Fibroblast of lung (primary cell): Measurements from ENCODE around the gene SPO11. TPM values are rescaled to one million over a fixed set of nuclear protein-coding genes. Genes with fewer than 3 reads are reported as not detected.

Experiments
- DNase-seq, 2 donors: peaks; one replicate each; pipeline versions ENCODE4 v3.0.0 to v3.0.0-alpha.2; 2010; ENCODE audit warnings: low read depth in 2 of 2
- H2AFZ ChIP-seq: 2 replicates; pipeline ENCODE4 v1.5.1; 2012; ENCODE audit warnings: low read length, control low read depth, inconsistent platforms
- H3K27ac ChIP-seq: 2 replicates; pipeline ENCODE4 v1.5.1; 2011; ENCODE audit warnings: low read length, control low read depth; ENCODE audit not compliant: insufficient read depth
- H3K27me3 ChIP-seq: 2 replicates; pipeline ENCODE4 v1.5.1; 2011; ENCODE audit warnings: mild to moderate bottlenecking, low read length; ENCODE audit not compliant: control insufficient read depth, insufficient read depth
- H3K36me3 ChIP-seq: 2 replicates; pipeline ENCODE4 v1.5.1; 2011; ENCODE audit warnings: low read length; ENCODE audit not compliant: control insufficient read depth, insufficient read depth
- H3K4me1 ChIP-seq: 2 replicates; pipeline ENCODE4 v1.5.1; 2011; ENCODE audit warnings: low read length; ENCODE audit not compliant: control insufficient read depth, insufficient read depth; ENCODE audit errors: extremely low read depth
- H3K4me2 ChIP-seq: 2 replicates; pipeline ENCODE4 v1.5.1; 2011; ENCODE audit warnings: low read length, control low read depth; ENCODE audit not compliant: insufficient read depth; ENCODE audit errors: extremely low read depth
- H3K4me3 ChIP-seq, 4 experiments: fragments of 200-600 bp in 1 of 4; sonication (generic) in 1 of 4; replicated peaks in 1 of 4; 2 replicates each; pipeline ENCODE4 v1.5.1; 2011 to 2016; ENCODE audit warnings: low read length in 4 of 4, low read depth in 3 of 4, mild to moderate bottlenecking in 3 of 4, control low read depth in 2 of 4, inconsistent platforms in 1 of 4, mixed read lengths in 1 of 4; ENCODE audit not compliant: insufficient read depth in 1 of 4; ENCODE audit errors: control extremely low read depth in 1 of 4
- H3K79me2 ChIP-seq: 2 replicates; pipeline ENCODE4 v1.5.1; 2012; ENCODE audit warnings: mild to moderate bottlenecking, low read length, inconsistent platforms; ENCODE audit not compliant: control insufficient read depth, insufficient read depth
- H3K9ac ChIP-seq: 2 replicates; pipeline ENCODE4 v1.5.1; 2011; ENCODE audit warnings: mild to moderate bottlenecking, low read length, control low read depth; ENCODE audit not compliant: insufficient read depth
- H3K9me3 ChIP-seq: 2 replicates; pipeline ENCODE4 v1.5.1; 2012; ENCODE audit warnings: low read depth, low read length; ENCODE audit not compliant: control insufficient read depth, insufficient read depth
- H4K20me1 ChIP-seq: 2 replicates; pipeline ENCODE4 v1.5.1; 2011; ENCODE audit warnings: low read length; ENCODE audit not compliant: control insufficient read depth, insufficient read depth; ENCODE audit errors: extremely low read depth
- EZH2 ChIP-seq: IDR thresholded peaks from 2 replicates; pipeline ENCODE4 v1.5.1; 2012; ENCODE audit warnings: low read length, control low read depth, mild to moderate bottlenecking; ENCODE audit errors: missing control alignments
- polyA plus RNA-seq, 2 donors: library from polyadenylated mRNA; depleted of rRNA in 1 of 2; stranded (reverse) in 1 of 2; unstranded in 1 of 2; fragments of >200 nt; gene quantifications; 2 replicates each; pipeline ENCODE4 v1.2.1, GENCODE V29; 2011 to 2012; ENCODE audit warnings: missing spikeins in 1 of 2
- total RNA-seq: library from RNA; depleted of rRNA; stranded (reverse); fragments of >200 nt; gene quantifications from 2 replicates; pipeline ENCODE4 v1.2.1, GENCODE V29; 2014
- TF ChIP-seq, protein P1 (sequence below), 2 donors: IDR thresholded peaks in 1 of 2; conservative IDR thresholded peaks in 1 of 2; 1 replicate in 1 of 2; 2 replicates in 1 of 2; pipeline ENCODE4 v1.5.1; 2011 to 2012; ENCODE audit warnings: low read length in 2 of 2, control low read depth in 1 of 2, inconsistent platforms in 1 of 2, low read depth in 1 of 2, mild to moderate bottlenecking in 1 of 2

The SPO11 gene
- total and polyA plus RNA-seq, 2 donors (not counting 1 experiment from before 2014, with no cell fraction given): not detected

DNA sequence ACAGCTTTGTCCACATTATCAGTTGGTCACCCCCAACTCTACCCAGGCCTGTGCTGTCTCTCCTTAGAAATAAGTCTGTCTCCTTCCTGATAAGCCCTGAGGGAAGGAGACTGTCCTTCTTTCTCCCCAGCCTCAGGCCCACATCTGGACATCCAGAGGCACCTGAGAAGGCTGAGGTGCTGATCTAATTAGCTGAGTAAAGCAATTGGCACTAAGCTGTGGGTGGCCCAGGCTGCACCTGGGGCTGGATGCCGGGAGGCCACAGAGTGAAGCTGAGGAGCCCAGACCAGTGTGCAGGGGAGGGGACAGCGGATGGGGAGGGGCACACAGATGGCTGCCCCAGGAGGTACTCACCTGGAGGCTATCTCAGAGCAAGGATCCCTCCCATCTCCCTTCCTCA is 37.0 kb upstream of the SPO11 start:
- no peaks in the 10 kb centered on the region for H3K79me2 ChIP-seq
- H2AFZ ChIP-seq: no peak overlapping the region
- no peak overlapping the region for H3K9ac ChIP-seq
- TF ChIP-seq, protein P1, sequence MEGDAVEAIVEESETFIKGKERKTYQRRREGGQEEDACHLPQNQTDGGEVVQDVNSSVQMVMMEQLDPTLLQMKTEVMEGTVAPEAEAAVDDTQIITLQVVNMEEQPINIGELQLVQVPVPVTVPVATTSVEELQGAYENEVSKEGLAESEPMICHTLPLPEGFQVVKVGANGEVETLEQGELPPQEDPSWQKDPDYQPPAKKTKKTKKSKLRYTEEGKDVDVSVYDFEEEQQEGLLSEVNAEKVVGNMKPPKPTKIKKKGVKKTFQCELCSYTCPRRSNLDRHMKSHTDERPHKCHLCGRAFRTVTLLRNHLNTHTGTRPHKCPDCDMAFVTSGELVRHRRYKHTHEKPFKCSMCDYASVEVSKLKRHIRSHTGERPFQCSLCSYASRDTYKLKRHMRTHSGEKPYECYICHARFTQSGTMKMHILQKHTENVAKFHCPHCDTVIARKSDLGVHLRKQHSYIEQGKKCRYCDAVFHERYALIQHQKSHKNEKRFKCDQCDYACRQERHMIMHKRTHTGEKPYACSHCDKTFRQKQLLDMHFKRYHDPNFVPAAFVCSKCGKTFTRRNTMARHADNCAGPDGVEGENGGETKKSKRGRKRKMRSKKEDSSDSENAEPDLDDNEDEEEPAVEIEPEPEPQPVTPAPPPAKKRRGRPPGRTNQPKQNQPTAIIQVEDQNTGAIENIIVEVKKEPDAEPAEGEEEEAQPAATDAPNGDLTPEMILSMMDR (conservative IDR thresholded peaks at IDR 0.05 in 1 of 2, IDR thresholded peaks at IDR 0.05 in 1 of 2; ENCODE audit: low read depth in 1 of 2, low read length in 2 of 2): no peak
- TF ChIP-seq EZH2: no peak
- no peaks in the 10 kb centered on the region for H3K4me1 ChIP-seq
- no peak overlapping the region for H3K4me3 ChIP-seq
- H3K9me3 ChIP-seq: no peaks in the 10 kb centered on the region
- peaks cover 6% of the 10 kb centered on the region for H3K27me3 ChIP-seq
- H3K4me2 ChIP-seq: no peak overlapping the region
- H3K27ac ChIP-seq: no peak overlapping the region
- no peak for DNase-seq
- no peaks in the 10 kb centered on the region for H4K20me1 ChIP-seq
- H3K36me3 ChIP-seq: no peaks in the 10 kb centered on the region

DNA sequence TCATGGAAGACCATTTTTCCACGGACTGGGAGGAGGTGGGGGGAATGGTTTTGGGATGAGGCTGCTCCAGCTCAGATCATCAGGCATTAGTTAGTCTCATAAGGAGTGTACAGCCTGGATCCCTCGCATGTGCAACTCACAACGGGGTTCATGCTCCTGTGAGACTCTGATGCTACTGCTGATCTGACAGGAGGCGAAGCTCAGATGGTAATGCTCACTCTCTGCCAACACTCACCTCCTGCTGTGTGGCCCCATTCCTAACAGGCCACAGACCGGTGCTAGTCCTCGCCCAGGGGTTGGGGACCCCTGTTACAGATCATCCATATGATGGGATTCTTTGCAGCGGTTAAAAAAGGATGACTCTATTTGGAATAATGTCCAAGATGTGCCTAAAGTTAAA is 35.6 kb upstream of the SPO11 start:
- Histone ChIP-seq H3K27me3 (no peaks in the 10 kb centered on the region), H3K79me2 (no peaks in the 10 kb centered on the region), H3K9ac (no peak overlapping the region), H3K4me2 (no peak overlapping the region), H3K4me3 (no peak overlapping the region), H3K9me3 (no peaks in the 10 kb centered on the region), H2AFZ (no peak overlapping the region), H3K4me1 (no peaks in the 10 kb centered on the region), H3K27ac (no peak overlapping the region), H3K36me3 (no peaks in the 10 kb centered on the region), H4K20me1 (no peaks in the 10 kb centered on the region)
- TF ChIP-seq EZH2: no peak
- TF ChIP-seq, protein P1 (conservative IDR thresholded peaks at IDR 0.05 in 1 of 2, IDR thresholded peaks at IDR 0.05 in 1 of 2; ENCODE audit: low read depth in 1 of 2, low read length in 2 of 2): no peak
- DNase-seq: no peak

DNA sequence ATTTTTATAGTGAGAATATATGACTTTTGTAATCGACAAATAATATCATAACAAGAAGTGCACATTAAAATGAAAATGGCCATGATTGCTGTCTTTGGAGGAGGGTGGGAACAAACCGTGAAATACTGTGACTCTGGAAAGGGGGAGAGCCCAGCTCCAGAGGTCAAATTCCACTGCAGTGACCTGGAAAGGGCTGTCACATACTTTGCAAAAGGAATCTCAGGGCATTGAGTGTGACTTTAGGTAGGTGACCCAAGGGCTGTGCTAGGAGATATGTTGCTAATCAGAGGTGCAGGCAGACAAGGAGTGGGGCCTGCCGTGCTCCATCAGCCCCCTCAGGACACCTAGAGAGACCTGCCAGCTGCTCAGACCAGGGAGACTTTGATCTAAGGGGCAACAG is 35.1 kb upstream of the SPO11 start:
- Histone ChIP-seq H3K36me3 (no peaks in the 10 kb centered on the region), H3K4me1 (no peaks in the 10 kb centered on the region), H2AFZ (no peak overlapping the region), H4K20me1 (no peaks in the 10 kb centered on the region), H3K4me2 (no peak overlapping the region), H3K27me3 (no peaks in the 10 kb centered on the region), H3K9ac (no peak overlapping the region), H3K4me3 (no peak overlapping the region), H3K79me2 (no peaks in the 10 kb centered on the region), H3K9me3 (no peaks in the 10 kb centered on the region), H3K27ac (no peak overlapping the region)
- DNase-seq: no peak
- no peak for TF ChIP-seq EZH2
- TF ChIP-seq, protein P1 (conservative IDR thresholded peaks at IDR 0.05 in 1 of 2, IDR thresholded peaks at IDR 0.05 in 1 of 2; ENCODE audit: low read depth in 1 of 2, low read length in 2 of 2): no peak
